ENCODE data around the gene OR10H4. TPM values are rescaled to one million over a fixed set of nuclear protein-coding genes. Genes with fewer than 3 reads are reported as not detected.
"Not testable (repeated sequence)": the region's sequence is repeated elsewhere in the genome, so short reads cannot be mapped to it uniquely, and the experiment has no call there.

OR10H4 gene, protein sequence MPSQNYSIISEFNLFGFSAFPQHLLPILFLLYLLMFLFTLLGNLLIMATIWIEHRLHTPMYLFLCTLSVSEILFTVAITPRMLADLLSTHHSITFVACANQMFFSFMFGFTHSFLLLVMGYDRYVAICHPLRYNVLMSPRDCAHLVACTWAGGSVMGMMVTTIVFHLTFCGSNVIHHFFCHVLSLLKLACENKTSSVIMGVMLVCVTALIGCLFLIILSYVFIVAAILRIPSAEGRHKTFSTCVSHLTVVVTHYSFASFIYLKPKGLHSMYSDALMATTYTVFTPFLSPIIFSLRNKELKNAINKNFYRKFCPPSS
- not detected in 2 replicates for total RNA-seq (ENCODE audit: low replicate concordance)

DNA sequence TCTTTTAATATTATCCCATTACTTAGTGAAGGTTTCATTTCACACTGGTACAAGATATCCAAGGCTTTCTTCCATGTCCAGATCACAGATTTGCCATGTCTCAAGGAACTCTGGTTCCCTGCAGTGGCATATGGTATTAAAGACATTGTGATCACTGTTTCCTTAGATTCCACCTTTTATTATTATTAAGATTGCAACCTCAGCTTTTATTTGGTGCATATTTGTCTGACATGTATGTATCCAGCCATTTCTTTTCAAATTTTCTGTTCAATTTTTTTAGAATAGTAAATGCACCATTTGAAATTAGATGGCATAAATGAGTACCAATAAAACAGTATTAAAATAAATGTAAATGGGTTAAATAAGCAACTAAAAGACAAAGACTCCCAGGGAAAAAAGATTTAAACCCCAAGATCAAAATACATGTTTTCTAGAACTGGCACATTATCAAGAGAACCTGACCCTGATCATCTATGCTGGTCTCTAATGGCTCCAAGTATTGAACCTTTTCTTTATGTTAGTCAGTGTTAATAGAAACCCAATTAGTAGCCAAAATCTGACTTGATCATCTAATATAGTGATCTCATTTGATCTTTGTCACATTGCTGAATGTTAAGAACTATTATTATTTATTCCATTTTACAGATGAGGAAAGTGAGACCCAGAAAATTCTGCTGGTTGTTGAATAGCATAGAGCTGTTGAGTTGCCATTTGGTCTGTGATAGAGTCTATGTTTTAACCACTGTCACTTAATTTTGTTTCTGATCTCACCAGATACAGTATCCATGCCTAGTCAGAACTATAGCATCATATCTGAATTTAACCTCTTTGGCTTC is at the start of gene OR10H4:
TSS of gene OR10H4 (plus strand) at position 786 of the 836 bp plus-strand sequence. CDS start at position 786, 0 bp downstream.
- Mint-ChIP-seq H3K36me3 (no peaks in the 10 kb centered on the region), H3K27me3 (ENCODE audit: insufficient read depth, low read depth) (no peaks in the 10 kb centered on the region), H3K4me3 (no peak within 1 kb of the TSS), H3K27ac (no peak within 1 kb of the TSS), H3K9me3 (peaks cover 15% of the 10 kb centered on the region), H3K4me1 (no peaks in the 10 kb centered on the region)
- Histone ChIP-seq H3F3A (ENCODE audit: low read depth) (no peaks in the 10 kb centered on the region), H3K4me2 (no peak within 1 kb of the TSS), H3K9ac (no peak within 1 kb of the TSS), H3K27ac (no peak within 1 kb of the TSS), H3K27me3 (no peaks in the 10 kb centered on the region), H3K4me1 (no peaks in the 10 kb centered on the region), H3K4me3 (no peak within 1 kb of the TSS), H3K36me3 (no peaks in the 10 kb centered on the region), H3K9me3 (ENCODE audit: low read depth) (peaks cover 27% of the 10 kb centered on the region), H4K20me1 (ENCODE audit: low read depth) (no peaks in the 10 kb centered on the region), H2AFZ (replicated peaks) (no peak within 1 kb of the TSS), H3K79me2 (ENCODE audit: low read depth) (no peaks in the 10 kb centered on the region)
- DNase-seq (ENCODE audit: low spot score), result no peak
- no peak for TF ChIP-seq EZH2 (IDR thresholded peaks at IDR 0.05)
- no peak for TF ChIP-seq EZH2phosphoT487 (IDR thresholded peaks at IDR 0.05)
- TF ChIP-seq, protein P1, sequence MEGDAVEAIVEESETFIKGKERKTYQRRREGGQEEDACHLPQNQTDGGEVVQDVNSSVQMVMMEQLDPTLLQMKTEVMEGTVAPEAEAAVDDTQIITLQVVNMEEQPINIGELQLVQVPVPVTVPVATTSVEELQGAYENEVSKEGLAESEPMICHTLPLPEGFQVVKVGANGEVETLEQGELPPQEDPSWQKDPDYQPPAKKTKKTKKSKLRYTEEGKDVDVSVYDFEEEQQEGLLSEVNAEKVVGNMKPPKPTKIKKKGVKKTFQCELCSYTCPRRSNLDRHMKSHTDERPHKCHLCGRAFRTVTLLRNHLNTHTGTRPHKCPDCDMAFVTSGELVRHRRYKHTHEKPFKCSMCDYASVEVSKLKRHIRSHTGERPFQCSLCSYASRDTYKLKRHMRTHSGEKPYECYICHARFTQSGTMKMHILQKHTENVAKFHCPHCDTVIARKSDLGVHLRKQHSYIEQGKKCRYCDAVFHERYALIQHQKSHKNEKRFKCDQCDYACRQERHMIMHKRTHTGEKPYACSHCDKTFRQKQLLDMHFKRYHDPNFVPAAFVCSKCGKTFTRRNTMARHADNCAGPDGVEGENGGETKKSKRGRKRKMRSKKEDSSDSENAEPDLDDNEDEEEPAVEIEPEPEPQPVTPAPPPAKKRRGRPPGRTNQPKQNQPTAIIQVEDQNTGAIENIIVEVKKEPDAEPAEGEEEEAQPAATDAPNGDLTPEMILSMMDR (IDR thresholded peaks at IDR 0.05), result no peak

DNA sequence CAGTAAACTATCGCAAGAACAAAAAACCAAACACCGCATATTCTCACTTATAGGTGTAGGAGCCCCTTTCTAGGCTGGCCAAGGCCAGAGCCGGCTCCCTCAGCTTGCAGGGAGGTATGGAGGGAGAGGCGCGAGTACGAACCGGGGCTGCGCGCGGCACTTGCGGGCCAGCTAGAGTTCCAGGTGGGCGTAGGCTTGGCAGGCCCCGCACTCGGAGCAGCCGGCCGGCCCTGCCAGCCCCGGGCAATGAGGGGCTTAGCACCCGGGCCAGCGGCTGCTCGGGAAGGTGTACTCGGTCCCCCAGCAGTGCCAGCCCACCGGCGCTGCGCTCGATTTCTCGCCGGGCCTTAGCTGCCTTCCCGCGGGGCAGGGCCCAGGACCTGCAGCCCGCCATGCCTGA is 49.2 kb upstream of the OR10H4 start:
- H3K36me3 Mint-ChIP-seq; H3K27me3 ChIP-seq; H3K27ac ChIP-seq; H3K27ac Mint-ChIP-seq; H3K9ac ChIP-seq; H3K36me3 ChIP-seq; H3K79me2 ChIP-seq (ENCODE audit: low read depth); H3F3A ChIP-seq (ENCODE audit: low read depth); H2AFZ ChIP-seq (replicated peaks); H3K9me3 ChIP-seq (ENCODE audit: low read depth); H3K4me3 Mint-ChIP-seq; H3K4me1 Mint-ChIP-seq; H3K4me2 ChIP-seq; H3K4me1 ChIP-seq; H3K4me3 ChIP-seq; DNase-seq (ENCODE audit: low spot score); H4K20me1 ChIP-seq (ENCODE audit: low read depth): not testable (repeated sequence)
- Mint-ChIP-seq H3K9me3 (peaks cover 30% of the 10 kb centered on the region), H3K27me3 (ENCODE audit: insufficient read depth, low read depth) (peaks cover 10% of the 10 kb centered on the region)

DNA sequence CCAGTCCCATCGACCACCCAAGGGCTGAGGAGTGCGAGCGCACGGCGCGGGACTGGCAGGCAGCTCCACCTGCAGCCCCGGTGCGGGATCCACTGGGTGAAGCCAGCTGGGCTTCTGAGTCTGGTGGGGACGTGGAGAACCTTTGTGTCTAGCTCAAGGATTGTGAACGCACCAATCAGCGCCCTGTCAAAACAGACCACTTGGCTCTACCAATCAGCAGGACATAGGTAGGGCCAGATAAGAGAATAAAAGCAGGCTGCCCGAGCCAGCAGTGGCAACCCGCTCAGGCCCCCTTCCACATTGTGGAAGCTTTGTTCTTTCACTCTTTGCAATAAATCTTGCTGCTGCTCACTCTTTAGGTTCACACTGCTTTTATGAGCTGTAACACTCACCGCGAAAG is 48.8 kb upstream of the OR10H4 start:
- not testable (repeated sequence) for H3F3A ChIP-seq (ENCODE audit: low read depth); H3K36me3 ChIP-seq; H3K4me3 ChIP-seq; H3K4me2 ChIP-seq; H3K4me3 Mint-ChIP-seq; H3K9me3 ChIP-seq (ENCODE audit: low read depth); H4K20me1 ChIP-seq (ENCODE audit: low read depth); H3K4me1 Mint-ChIP-seq; H3K27ac Mint-ChIP-seq; DNase-seq (ENCODE audit: low spot score); H3K36me3 Mint-ChIP-seq; H3K27me3 ChIP-seq; H3K79me2 ChIP-seq (ENCODE audit: low read depth); H2AFZ ChIP-seq (replicated peaks); H3K9ac ChIP-seq; H3K27ac ChIP-seq; H3K4me1 ChIP-seq
- Mint-ChIP-seq H3K27me3 (ENCODE audit: insufficient read depth, low read depth) (peaks cover 10% of the 10 kb centered on the region), H3K9me3 (peaks cover 29% of the 10 kb centered on the region)

DNA sequence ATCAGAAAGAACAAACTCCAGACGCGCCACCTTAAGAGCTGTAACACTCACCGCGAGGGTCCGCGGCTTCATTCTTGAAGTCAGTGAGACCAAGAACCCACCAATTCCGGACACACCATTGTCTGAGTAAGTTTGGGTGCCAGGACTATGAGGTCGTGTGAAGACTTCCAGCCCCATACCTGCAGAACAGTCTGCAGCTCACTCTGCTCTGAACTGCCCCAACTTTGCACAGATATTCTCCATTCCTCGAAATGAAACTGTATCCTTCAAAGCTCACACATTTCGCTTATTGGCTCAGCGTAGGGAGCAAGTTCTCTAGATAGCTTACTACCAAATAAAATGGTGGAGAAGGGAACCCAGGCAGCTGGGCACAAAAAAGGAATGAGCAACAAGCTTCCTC is 48.3 kb upstream of the OR10H4 start:
- no peaks in the 10 kb centered on the region for H3K27me3 ChIP-seq
- no peak overlapping the region for H2AFZ ChIP-seq (replicated peaks)
- H3K79me2 ChIP-seq (ENCODE audit: low read depth), result no peaks in the 10 kb centered on the region
- peaks cover 14% of the 10 kb centered on the region for H3K9me3 ChIP-seq (ENCODE audit: low read depth)
- H3K4me3 Mint-ChIP-seq, result no peak overlapping the region
- H3K27ac Mint-ChIP-seq, result no peak overlapping the region
- no peak overlapping the region for H3K4me3 ChIP-seq
- TF ChIP-seq EZH2phosphoT487 (IDR thresholded peaks at IDR 0.05) (no peak), EZH2 (IDR thresholded peaks at IDR 0.05) (no peak)
- TF ChIP-seq, protein P1 (IDR thresholded peaks at IDR 0.05), result no peak
- H3K4me1 Mint-ChIP-seq, result no peaks in the 10 kb centered on the region
- peaks cover 10% of the 10 kb centered on the region for H3K27me3 Mint-ChIP-seq (ENCODE audit: insufficient read depth, low read depth)
- no peak overlapping the region for H3K4me2 ChIP-seq
- peaks cover 29% of the 10 kb centered on the region for H3K9me3 Mint-ChIP-seq
- H3K36me3 ChIP-seq, result no peaks in the 10 kb centered on the region
- DNase-seq (ENCODE audit: low spot score), result no peak
- H3K27ac ChIP-seq, result no peak overlapping the region
- H3K4me1 ChIP-seq, result no peaks in the 10 kb centered on the region
- no peaks in the 10 kb centered on the region for H3K36me3 Mint-ChIP-seq
- no peak overlapping the region for H3K9ac ChIP-seq
- H3F3A ChIP-seq (ENCODE audit: low read depth), result no peaks in the 10 kb centered on the region
- no peaks in the 10 kb centered on the region for H4K20me1 ChIP-seq (ENCODE audit: low read depth)

All from neural progenitor cell (in vitro differentiated cells).